Kidney capillary endothelial cell (primary cell): ENCODE results near the gene HSDL2.
"Not testable (repeated sequence)": the region's sequence is repeated elsewhere in the genome, so short reads cannot be mapped to it uniquely, and the experiment has no call there.

Experiments used
- DNase-seq: peaks from one replicate; pipeline ENCODE4 v3.0.0-alpha.2; 2018; ENCODE audit warnings: low spot score

Gene HSDL2

DNA sequence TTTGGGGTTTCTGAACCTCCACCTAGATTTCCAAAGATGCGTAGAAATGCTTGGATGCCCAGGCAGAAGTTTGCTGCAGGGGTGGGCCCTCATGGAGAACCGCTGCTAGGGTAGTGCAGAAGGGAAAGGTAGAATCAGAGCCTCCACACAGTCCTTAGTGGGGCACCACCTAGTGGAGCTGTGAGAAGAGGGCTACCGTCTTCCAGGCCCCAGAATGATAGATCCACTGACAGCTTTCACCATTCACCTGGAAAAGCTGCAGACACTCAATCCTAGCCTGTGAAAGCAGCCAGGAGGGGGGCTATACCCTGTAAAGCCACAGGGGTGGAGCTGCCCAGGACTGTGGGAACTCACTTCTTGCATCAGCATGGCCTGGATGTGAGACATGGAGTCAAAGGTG lies 13.3 kb upstream of the HSDL2 start:
- no peak for DNase-seq

DNA sequence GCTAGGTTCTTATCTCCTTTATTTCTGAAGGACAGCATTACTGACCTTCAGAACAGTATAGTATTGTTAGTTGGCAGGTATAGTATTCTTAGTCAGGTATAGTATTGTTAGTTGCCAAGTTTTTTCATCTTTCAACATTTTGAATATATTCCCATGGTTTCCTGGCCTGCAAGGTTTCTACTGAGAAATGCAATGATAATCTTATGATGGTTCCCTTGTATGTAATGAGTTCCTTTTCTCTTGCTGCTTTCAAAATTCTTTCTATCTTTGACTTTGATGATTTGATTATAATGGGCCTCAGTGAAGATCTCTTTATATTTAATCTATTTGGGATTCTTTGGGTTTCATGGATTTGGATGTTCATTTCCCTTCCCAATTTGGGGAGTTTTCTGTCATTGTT lies 12.4 kb upstream of the HSDL2 start:
- DNase-seq, result no peak

DNA sequence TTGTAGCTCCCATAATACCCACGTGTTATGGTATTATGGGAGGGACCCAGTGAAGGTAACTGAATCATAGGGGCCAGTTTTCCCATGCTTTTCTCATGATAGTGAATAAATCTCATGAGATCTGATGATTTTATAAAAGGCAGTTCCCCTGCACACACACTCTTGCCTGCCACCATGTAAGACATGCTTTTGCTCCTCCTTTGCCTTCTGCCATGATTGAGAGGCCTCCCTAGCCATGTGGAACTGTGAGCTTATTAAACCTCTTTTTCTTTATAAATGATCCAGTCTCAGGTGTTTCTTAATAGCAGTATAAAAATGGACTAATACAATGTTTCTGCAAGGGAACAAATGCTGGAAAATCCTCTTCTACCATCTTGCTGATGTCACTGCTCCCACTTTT lies 10.1 kb upstream of the HSDL2 start:
- no peak for DNase-seq

DNA sequence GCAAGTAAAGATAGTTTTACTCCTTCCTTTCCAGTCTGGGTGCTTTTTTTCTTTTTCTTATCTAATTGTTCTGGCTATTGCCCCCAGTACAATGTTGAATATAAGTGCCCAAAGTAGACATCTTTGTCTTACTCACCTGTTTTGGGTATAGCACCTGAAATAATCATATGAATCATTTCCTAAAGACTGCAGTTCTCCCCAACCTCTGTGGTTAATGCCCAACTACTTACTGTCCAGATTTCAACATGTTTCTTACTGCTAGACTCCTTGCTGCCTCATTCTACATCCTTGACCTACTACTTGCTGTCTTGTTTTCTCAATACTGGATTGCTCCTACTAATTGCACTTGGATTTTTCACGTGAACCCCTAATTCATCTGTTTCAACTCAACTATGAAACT lies 8.8 kb upstream of the HSDL2 start:
- no peak for DNase-seq

DNA sequence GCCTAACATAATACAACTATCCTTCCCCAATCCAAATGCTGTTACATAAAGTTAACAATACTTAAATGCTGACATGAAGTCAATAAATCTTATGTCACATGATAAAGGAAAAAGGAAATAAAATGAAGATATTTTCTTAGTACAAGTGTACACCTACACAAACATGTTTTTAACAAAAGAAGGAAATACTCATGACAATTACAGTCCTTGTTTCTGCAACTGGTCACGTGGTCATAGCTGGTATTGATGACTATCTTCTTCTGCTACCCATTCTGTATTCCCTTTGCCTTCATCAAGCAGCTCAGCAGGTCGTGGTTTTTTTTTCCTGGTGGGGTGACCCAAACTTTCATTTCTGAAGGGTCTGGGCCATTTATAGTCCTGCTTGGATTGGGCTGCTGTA lies 6.2 kb upstream of the HSDL2 start:
- DNase-seq, result not testable (repeated sequence)

DNA sequence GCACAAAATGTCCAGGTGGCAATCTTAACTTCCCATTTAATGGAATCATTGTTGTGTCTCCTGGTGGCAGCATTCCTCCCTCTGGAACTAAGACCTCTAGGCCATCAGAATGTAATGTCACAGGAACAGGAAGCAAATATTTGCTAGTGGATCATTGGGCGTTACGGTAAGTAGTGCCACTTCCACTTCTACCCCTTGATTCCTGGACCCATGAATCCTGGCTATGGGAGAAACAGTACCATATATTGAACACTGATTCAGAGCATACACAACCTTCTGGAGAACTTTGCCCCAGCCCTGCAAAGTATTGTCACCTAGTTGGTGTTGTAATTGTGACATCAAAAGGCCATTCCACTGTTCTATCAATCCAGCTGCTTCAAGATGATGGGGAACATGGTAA lies 5.7 kb upstream of the HSDL2 start:
- not testable (repeated sequence) for DNase-seq

DNA sequence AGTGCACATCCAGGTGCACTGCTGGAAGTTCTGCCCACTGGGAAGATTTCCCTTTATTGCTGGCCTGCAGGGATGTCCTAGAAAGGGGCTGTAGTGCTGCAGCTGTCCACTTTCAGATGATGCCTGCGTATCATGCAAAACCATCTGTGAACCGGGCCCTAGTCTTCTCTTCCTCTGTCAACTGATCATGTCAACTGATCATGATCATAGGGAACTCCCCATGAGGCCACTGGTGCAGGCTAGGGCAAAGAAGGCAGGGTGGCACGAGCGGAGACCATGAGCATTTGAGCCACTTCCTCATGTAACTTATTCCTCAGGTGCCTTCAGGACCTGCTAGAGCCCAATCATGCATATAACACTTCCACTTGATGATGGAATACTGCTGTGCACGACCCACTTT lies 4.5 kb upstream of the HSDL2 start:
- no peak for DNase-seq

DNA sequence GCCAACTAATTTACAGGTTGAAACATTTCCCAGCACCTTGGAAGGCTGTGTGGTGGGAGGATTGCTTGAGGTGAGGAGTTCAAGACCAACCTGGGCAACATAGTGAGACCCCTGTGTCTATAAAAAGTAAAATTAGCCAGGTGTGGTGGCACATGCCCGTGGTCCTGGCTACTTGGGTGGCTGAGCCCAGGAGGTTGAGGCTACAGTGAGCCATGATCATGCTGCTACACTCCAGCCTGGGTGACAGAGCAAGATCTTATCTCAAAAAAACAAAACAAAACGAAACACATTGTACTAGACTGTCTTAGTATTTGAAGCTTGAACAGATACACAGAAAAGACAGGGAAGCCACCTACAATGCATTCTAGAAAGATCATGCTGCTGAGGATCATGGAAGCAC lies 2.8 kb upstream of the HSDL2 start:
- DNase-seq, result no peak

DNA sequence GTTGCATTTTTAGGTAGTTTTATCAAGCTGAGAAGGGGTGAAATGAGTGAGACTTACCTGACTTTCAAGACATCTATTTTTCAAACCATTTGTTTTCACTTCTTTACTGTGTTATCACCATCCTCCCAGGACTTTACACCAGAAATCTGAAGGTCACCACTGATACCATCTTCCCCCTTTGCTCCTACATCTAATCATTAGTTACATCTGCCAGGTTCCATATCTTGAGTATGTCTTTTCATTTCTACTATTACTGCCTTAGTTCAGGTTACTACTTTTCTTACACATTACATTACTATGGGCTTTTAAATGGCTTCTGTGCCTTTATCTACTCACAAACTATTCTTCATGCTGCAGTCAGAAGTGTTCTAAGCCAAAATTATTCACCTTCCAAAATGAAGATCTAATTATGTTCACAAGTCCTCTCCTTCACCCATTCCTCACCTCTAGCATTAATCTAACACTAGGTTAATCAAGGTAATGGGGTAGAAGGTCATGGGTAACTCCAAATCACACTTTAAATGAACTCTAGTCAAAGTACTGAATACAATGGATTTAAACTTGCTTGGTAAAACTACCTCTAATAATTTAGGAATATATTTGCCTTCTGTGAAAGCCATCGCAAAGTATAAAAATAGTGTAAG lies 2.1 kb upstream of the HSDL2 start:
- DNase-seq, result no peak

DNA sequence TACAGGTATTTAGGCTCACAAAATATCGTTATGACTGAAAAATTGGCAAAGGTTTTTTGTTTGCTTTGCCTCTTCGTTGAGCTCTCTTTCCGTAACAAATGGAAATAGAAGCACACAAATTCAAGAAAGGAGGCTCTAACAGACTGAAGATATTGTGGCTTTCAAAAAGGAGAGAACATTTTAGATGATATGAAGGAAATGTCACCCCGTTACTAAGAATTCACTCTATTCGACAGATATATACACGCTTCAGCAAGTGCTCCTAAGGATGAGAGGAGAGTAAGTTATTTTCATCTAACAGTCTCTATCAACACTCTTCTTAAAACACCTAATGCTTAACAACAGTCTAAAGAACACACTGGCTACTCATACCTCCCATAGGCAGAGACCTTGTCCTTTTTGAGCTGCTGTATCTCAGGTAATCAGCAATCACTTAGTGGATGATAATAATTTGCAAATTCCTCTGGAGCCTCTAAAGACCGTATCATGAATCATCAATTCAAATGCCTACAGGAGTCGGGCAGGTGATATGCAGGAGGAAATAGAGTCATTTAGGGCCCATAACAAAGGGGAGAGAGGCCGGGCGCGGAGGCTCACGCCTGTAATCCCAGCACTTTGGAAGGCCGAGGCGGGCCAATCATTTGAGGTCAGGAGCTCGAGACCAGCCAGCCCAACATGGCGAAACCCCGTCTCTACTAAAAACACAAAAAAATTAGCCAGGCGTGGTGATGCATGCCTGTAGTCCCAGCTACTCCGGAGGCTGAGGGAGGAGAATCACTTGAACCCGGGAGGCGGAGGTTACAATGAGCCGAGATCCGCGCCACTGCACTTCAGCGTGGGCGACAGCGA lies 1.4 kb upstream of the HSDL2 start:
- no peak for DNase-seq

DNA sequence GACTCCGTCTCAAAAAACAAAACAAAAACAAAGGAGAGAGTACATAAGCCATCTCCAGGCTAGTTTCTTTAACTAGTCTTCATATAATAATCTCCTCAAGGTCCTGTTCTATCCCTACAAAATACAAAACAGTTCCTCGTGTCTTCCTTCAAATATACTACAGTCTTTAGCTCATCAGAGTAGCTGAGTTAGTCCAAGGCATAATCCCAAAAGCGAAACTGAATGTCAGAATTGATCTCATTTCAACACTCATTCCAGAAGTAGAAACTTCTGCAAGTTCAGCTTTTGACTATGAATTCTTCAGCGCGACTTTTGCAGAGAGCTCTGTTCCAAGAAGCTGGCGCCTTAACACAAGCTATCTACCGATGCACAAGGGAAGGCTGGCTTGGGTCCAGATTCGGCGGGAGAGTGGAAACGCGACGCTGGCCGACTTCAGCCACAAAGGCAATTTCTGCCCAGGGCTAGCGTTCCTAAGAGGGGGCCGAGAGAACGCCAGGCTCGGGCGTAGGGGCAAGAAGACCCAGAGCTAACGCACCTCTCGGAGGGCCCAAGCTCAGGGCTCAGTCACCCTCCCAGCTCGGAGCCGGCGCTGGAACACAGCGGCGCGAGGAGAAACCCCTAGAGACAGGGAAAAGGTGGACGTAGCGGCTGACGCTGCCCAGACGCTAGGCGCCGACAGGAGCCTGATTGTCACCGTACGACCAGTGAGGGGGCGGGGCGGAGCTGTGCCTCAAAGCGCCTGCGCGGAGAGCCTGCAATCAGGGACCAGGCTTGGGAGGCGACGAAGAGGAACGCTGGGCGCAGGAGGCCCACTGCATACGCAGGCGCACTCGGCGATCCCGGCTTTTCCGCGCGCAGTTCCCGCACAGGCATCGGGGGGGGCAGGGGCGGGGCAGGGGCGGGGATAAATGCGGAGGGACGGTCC lies 469 bp upstream of the HSDL2 start:
- peak; percentile 94 for DNase-seq

DNA sequence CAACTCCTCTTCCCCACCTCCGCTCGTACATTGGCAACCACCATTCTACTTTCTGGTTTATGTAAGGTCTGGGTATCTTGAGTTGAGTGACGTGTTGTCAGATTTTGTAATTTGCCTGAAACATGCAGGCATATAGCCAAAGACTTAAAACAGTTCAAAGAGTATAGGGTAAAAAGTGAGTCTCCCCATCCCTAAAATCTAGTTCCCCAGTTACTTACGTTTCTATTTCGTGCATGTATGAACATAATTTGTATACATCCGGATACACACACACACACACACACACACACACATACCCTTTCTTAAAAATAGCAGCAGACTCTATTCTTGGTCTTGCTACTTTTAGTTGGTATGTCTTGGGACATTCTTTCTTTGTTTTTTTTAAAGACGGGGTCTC lies 915 bp downstream of the HSDL2 start:
- no peak for DNase-seq

DNA sequence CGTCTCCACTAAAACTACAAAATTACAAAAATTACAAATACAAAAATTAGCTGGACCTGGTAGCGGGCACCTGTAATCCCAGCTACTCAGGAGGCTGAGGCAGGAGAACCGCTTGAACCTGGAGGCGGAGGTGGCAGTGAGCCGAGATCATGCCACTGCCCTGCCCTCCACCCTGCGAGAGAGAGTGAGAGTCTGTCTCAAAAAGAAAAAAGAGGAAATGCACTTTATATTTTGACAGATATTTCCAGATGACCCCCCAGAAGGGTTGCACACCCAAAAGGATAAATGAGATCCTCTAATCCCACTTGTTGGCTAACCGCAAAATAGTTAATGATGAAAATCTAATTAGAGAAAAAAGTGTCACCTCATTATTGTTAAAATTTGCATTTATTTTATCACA lies 2.2 kb downstream of the HSDL2 start:
- no peak for DNase-seq

DNA sequence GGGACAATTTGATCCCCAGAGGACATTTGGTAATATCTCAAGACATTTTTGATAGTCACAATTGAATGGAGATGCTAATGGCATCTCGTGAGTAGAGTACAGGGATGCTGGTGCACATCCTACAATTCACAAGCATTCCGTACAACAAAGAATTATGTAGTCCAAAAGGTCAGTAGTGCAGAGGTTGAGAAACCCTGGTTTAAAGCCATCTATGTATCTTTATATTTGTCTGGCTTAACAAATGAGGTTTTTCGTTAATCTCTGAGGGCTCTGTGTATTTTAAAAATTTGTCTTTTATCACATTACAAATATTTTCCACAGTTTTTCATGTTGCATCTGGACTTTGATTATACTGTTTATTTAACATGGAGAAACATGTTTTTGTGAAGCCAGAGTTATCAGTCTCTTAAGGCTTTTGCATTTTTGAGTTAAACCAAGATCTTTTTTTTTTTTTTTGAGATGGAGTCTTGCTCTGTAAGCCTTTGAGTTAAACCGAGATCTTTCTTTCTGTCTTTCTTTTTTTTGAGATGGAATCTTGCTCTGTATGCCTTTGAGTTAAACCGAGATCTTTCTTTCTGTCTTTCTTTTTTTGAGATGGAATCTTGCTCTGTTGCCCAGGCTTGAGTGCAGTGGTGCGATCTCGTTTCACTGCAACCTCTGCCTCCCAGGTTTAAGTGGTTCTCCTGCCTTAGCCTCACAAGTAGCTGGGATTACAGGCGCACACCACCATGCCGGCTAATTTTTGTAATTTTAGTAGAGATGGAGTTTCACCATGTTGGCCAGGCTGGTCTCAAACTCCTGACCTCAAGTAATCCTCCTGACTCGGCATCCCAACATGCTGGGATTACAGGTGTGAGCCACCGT lies 2.8 kb downstream of the HSDL2 start:
- no peak for DNase-seq

DNA sequence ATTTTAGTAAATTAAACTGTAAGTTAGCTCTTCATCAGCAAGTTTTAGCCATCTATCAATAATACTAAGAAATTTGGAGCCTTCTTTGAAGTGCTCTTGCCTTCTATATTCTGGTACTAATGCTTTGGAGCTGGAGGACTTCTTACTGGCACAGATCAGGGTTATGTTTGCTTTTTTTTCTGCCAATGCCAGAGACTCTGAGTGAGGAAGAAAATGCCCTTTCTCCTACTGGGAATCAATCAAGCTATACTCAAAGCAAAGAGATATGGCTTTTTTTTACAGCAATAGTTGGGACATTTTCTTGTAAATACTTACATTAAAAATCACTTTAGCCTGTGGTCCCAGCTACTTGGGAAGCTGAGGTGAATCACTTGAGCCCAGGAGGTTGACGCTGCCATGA lies 4.3 kb downstream of the HSDL2 start:
- no peak for DNase-seq

DNA sequence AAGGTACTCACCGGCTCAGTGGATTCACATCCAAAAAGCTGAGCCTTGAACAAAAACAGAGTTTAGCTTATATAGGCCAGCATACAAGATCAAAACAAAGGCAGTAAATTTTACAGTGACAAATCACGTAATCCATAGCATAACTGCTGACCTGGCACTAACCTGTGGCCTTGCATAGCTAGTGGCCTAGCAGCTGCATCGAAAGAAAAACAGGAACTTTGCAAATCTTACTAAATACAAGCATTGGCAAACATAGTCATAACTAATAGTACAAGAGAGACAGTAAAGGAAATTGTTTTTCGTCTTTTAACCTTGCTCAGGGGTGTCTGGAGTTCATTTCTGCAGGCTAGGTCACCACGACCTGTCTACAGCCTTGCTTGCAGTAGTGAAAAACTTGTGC lies 4.8 kb downstream of the HSDL2 start:
- DNase-seq, result no peak

DNA sequence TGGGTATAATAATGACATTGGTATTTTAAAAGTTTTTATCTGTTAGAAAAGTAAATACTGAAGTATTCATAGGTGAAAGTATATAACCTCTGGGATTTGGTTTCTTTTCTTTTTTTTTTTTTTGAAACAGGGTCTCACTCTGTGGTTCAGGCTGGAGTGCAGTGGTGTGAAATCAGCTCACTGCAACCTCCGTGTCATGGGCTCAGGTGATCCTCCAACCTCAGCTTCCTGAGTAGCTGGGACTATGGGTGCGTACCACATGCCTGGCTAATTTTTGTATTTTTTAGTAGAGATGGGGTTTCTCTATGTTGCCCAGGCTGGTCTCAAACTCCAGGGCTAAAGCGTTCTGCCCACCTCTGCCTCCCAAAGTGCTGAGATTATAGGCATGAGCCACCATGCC lies 7.2 kb downstream of the HSDL2 start:
- DNase-seq, result no peak

DNA sequence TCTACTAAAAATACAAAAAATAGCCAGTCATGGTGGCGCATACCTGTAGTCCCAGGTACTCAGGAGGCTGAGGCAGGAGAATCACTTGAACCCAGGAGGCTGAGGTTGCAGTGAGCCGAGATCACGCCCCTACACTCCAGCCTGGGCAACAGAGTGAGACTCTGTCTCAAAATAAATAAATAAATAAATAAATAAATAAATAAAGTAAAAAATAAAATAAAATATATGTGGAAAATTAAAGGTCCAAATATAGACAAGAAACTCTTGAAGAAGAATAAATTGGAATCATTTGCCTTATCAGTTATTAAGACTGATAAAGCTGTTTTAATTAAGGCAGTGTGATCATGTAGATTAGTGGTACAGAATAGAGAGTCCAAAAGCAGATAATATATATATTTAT lies 10.0 kb downstream of the HSDL2 start:
- not testable (repeated sequence) for DNase-seq

DNA sequence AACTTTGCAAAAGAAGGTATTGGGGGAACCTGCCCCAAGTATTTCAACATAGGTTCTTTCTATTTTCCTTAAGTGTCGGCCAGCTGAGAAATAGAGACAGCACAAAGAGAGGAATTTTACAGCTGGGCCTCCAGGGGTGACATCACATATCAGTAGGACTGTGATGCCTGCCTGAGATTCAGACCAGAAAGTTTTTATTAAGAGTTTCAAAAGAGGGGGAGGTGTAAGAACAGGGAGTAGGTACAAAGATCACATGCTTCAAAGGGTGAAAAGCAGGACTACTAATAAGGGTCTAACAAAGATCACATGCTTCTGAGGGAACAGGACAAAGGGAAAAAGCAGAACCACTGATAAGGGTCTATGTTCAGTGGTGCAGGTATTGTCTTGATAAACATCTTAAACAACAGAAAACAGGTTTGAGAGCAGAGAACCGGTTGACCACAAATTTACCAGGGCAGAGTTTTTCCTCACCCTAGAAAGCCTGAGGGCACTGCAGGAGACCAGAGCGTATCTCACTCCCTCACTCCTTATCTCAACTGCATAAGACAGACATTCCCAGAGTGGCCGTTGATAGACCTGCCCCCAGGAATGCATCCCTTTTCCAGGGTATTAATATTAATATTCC lies 12.1 kb downstream of the HSDL2 start:
- not testable (repeated sequence) for DNase-seq

DNA sequence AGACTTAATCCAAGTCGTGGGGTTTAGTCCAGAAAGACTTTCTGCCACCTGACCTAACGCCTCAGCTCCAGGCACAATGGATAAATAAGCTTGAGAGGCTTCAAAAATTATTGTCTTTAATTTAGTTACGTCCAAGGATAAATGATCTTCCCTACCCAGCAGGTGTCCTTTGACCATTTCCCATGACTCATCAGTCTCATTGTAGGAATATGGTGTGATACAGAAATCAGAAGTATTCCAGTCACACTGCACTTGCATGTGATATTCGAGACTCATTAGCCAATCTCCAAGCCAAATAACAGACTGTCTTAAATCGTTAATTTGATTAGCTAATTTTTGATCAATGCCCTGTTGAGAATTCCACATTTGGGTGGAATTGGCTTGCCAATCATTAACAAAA lies 13.2 kb downstream of the HSDL2 start:
- DNase-seq, result not testable (repeated sequence)

DNA sequence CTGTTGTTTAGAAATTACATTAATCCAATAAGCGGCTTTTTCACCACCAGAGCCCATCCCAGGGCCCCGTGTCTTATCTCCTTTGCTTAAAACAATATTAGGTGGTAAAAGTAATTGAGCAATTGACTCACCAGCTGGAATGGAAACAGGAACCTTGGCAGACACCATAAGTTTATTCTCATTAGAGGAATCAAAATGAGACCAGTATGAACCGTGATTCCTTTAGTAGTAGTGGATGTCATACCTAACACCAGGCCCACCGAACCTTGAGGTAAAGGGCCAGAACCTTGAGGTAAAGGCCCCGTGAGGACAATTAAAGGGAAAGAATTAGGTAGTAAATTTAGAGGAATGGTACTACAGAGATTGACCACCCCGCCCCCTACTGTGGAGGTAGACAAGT lies 16.5 kb downstream of the HSDL2 start:
- DNase-seq, result no peak
